ENCODE data around the gene BRAF.

DNA sequence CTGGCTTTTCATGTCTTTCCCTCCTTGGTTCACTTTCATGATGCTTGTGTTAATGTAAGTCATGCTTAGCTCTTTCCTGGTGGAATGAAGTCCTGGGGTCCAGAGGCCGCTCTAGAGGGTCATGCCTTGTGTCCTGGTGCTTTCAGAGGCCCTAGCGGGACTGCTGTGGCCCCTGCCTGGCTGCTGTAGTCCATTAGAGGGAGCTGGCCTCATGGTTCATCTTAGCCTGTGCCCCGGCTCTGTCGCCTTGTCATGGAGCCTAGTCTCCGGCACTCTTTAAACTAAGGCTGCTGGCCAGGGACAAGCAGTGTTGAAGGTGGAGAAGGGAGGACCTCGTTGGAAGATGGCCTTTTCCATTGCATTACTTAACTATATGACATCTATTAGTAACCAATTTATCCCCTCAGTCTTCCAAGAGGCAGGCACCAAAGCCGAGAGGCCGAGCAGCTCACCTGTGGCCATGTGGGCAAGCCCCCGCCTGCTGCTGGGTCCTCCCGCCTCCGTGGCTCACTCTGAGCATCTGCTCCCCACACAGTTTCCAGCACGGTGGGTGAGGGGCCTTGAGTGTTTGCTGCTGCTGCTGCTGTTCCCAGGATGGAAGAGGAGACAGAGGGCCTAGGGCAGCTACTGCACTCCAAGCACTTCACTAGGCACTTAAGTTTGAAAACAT is 233.2 kb downstream of the BRAF start:
- TF ChIP-seq EZH2phosphoT487 (IDR thresholded peaks at IDR 0.05) (no peak), EZH2 (IDR thresholded peaks at IDR 0.05) (no peak)
- TF ChIP-seq, protein P1, sequence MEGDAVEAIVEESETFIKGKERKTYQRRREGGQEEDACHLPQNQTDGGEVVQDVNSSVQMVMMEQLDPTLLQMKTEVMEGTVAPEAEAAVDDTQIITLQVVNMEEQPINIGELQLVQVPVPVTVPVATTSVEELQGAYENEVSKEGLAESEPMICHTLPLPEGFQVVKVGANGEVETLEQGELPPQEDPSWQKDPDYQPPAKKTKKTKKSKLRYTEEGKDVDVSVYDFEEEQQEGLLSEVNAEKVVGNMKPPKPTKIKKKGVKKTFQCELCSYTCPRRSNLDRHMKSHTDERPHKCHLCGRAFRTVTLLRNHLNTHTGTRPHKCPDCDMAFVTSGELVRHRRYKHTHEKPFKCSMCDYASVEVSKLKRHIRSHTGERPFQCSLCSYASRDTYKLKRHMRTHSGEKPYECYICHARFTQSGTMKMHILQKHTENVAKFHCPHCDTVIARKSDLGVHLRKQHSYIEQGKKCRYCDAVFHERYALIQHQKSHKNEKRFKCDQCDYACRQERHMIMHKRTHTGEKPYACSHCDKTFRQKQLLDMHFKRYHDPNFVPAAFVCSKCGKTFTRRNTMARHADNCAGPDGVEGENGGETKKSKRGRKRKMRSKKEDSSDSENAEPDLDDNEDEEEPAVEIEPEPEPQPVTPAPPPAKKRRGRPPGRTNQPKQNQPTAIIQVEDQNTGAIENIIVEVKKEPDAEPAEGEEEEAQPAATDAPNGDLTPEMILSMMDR (IDR thresholded peaks at IDR 0.05): peak; percentile 17
